22Rv1 (cell line): ENCODE results near the gene NR1H2.

Experiments used
- CTCF ChIP-seq: fragments of 450-650 bp; IDR thresholded peaks from 2 replicates; pipeline ENCODE4 v1.5.1; 2017; ENCODE audit warnings: mild to moderate bottlenecking
- ZFX ChIP-seq: fragments of 450-650 bp; IDR thresholded peaks from 2 replicates; pipeline ENCODE4 v1.6.1; 2017; ENCODE audit warnings: antibody characterized with exemption, borderline replicate concordance

DNA sequence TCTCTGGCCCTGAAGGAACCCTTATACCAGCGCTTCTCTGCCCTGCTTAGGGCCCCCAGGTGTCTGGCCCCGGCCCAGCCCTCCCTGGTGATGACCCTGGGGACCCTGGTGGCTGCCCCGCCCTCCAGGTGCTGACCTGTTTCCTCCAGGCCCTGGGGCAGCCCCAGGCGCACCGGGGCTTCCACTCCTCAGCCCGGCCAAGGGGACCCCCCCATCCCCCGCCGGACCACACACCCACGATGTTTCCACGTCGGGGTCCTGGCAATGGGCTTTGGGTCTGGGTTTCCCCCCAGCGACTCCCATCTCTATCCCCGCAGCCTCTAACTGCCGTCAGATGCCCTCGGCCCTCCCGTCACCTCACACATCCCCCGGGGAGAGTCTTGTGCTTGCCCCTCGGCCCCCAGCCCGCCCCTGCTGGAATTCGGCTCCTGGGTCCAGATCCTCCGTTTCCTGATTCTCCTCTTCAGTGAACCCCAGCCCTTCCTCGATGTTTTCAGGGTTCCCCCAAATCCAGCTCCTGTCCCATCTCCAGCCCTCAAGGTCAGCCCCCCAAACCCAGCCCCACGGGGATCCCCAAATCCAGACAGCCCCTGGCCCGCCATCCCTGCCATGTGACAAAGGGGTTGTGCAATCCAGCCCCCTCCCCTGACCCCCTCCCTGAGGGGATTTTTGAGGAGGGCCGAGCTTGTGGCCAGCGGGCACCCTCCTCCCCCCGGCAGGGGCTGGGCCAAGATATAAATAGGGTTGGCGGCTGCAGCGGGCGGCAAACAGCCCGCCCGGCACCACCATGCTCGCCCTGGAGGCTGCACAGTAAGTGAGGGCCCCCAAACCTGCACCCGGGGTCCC, 42.1 kb downstream of the NR1H2 start, which contains the start of gene SPIB:
- TF ChIP-seq CTCF (no peak), ZFX (no peak)
